ENCODE data around the gene RSKR. TPM values are rescaled to one million over a fixed set of nuclear protein-coding genes. Genes with fewer than 3 reads are reported as not detected.

The RSKR gene
- total RNA-seq, 1 experiment from 2014 or later: 15.7 TPM

DNA sequence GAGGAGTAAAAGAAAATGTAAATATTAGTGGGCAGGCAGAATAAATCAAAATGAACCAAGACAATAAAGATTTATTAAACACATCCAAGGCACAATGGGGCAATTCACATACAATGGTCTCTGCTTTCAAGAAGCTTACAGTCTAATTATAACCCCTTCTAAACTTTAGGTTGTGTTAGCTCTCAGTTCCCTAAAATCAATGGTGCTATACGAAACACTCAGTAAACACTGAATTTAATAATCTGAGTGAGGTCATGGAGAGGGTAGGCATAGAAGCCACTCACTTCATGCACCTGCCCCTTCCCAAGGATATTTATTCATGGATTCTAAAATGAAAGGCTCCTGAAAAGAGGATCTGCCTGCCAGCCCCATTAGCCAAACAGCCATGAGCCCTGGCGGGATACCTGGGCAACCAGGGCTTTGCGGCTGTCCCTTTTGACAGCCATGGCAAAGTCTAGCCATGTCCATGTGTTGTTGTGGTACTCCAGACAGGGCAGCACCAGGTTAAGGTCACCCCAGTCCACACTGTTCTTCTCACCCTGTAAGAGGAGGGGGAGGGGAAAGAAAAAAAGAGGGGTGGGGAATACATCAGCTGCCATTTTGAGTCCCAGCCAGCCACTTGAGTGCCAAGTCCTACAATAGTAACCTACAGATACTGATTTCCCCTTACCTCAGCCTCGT lies 1.4 kb upstream of the RSKR start:
- no peaks in the 10 kb centered on the region for H3K4me1 ChIP-seq
- peaks cover 9% of the 10 kb centered on the region for H3K4me1 Mint-ChIP-seq (ENCODE audit: low read depth, unreplicated experiment)
- no peak overlapping the region for H3K27ac Mint-ChIP-seq (ENCODE audit: unreplicated experiment)
- TF ChIP-seq, protein P1, sequence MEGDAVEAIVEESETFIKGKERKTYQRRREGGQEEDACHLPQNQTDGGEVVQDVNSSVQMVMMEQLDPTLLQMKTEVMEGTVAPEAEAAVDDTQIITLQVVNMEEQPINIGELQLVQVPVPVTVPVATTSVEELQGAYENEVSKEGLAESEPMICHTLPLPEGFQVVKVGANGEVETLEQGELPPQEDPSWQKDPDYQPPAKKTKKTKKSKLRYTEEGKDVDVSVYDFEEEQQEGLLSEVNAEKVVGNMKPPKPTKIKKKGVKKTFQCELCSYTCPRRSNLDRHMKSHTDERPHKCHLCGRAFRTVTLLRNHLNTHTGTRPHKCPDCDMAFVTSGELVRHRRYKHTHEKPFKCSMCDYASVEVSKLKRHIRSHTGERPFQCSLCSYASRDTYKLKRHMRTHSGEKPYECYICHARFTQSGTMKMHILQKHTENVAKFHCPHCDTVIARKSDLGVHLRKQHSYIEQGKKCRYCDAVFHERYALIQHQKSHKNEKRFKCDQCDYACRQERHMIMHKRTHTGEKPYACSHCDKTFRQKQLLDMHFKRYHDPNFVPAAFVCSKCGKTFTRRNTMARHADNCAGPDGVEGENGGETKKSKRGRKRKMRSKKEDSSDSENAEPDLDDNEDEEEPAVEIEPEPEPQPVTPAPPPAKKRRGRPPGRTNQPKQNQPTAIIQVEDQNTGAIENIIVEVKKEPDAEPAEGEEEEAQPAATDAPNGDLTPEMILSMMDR (IDR thresholded peaks at IDR 0.05; ENCODE audit: insufficient read depth in 1 of 2, low read depth in 1 of 2, low read length in 1 of 2, severe bottlenecking in 1 of 2, unreplicated experiment in 1 of 2): no peak
- BruUV-seq (replicated peaks): no TSS peak
- no peaks in the 10 kb centered on the region for H3K27me3 ChIP-seq (replicated peaks; ENCODE audit: control insufficient read depth, insufficient read depth, low read length)
- H3K9me3 ChIP-seq: no peaks in the 10 kb centered on the region
- H3K4me3 Mint-ChIP-seq (ENCODE audit: unreplicated experiment): no peak overlapping the region
- ChIA-PET POLR2A (no interaction called here), CTCF (no interaction called here)
- peaks cover 67% of the 10 kb centered on the region for H3K36me3 Mint-ChIP-seq (ENCODE audit: insufficient read depth, unreplicated experiment)
- no peaks in the 10 kb centered on the region for H3K9me3 Mint-ChIP-seq (ENCODE audit: unreplicated experiment)
- intact Hi-C loops (cut with micrococcal nuclease; ENCODE audit: unreplicated experiment): no loop called here
- no peaks in the 10 kb centered on the region for H3K27me3 Mint-ChIP-seq (ENCODE audit: insufficient read depth, unreplicated experiment)
- no peak overlapping the region for H3K4me3 ChIP-seq (ENCODE audit: low read depth, low read length)
- DNase-seq: no peak
- H3K36me3 ChIP-seq (ENCODE audit: control insufficient read depth, insufficient read depth, low read length): peaks cover 5% of the 10 kb centered on the region; the same call in 1 of the 2 replicates

DNA sequence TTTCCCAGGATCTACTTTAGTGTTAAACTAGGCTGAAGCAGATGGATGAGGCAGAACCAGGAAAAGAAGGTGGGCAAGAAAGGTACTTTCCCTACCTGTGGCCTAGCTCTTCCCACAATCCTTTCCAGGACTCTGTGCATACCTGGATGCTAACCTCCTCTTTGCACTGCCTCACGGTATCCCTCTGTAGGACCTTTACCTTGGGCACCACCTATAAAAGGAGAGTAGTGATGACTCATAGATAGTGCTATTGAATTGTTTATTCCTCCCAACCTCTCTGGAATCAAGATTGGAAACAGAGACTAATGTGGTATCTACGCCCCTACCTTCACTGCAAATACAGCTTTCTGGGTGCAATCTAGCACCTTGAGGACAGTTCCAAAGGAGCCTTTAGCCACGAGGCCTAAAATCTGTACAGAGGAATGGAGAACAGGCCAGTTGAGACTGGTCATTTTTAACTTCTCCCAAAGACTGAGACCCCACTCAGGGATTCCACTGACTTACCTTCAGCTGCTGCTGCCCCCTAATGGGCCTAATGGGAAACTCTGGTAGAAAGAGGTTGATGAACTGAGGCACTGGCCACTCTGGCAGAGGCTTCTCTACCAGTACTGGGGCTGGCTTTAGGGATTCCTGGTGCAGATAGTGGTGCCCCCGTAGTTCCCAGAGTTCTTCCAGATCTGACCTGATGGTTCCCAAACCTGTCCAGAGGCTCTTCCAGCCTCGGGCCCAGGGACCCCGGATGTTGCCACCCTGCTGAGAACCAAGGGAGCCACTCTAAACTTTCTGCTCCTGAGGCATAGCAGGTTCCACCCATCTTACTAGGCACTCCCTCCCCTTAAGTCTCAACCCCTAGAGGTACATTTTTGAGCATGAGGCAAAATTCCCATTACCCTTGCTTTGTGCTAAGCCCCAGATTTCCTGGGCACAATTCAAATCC lies 781 bp downstream of the RSKR start:
- peak; percentile 50 to 66 for DNase-seq
- Histone ChIP-seq H3K4me3 (ENCODE audit: low read depth, low read length) (no peak overlapping the region), H3K9me3 (no peaks in the 10 kb centered on the region), H3K4me1 (no peaks in the 10 kb centered on the region), H3K36me3 (ENCODE audit: control insufficient read depth, insufficient read depth, low read length) (peaks cover 2% of the 10 kb centered on the region; the same call in 1 of the 2 replicates), H3K27me3 (replicated peaks; ENCODE audit: control insufficient read depth, insufficient read depth, low read length) (no peaks in the 10 kb centered on the region)
- intact Hi-C loops (cut with micrococcal nuclease; ENCODE audit: unreplicated experiment): loop anchor here (1.0 to 2.0 kb wide), 2 partner anchors 64 to 119 kb away; no protein-coding TSS in a partner anchor
- no TSS peak for BruUV-seq (replicated peaks)
- Mint-ChIP-seq H3K36me3 (ENCODE audit: insufficient read depth, unreplicated experiment) (peaks cover 53% of the 10 kb centered on the region), H3K27ac (ENCODE audit: unreplicated experiment) (peak overlapping the region; percentile 19), H3K4me1 (ENCODE audit: low read depth, unreplicated experiment) (peaks cover 9% of the 10 kb centered on the region), H3K9me3 (ENCODE audit: unreplicated experiment) (no peaks in the 10 kb centered on the region), H3K27me3 (ENCODE audit: insufficient read depth, unreplicated experiment) (no peaks in the 10 kb centered on the region), H3K4me3 (ENCODE audit: unreplicated experiment) (no peak overlapping the region)
- TF ChIP-seq, protein P1 (IDR thresholded peaks at IDR 0.05; ENCODE audit: insufficient read depth in 1 of 2, low read depth in 1 of 2, low read length in 1 of 2, severe bottlenecking in 1 of 2, unreplicated experiment in 1 of 2): peak; percentile 73 to 80
- ChIA-PET CTCF (interaction anchor here (0.6 to 1.4 kb wide), 3 partner anchors 14 to 724 kb away, joined by 3 read pairs; no protein-coding TSS in a partner anchor), POLR2A (no interaction called here)

DNA sequence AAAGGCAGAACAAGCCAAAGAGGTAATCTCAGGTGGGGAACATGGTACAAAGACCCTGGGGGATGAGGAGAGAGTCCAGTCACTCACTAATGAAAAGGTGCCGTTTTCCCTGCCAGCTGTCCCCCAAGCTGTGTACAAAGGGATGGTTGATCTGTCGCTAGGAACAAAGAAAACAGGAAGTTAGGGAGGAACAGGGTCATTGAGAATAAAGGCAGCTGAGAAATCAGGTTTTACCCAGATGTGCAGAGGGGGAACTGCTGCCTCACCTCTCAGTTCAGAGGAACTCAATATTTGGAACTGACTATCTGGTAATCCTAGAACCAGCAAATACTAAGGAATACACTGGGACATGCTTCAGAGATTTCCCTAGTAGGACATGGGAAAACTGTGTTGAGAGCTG lies 1.5 kb downstream of the RSKR start:
- H3K36me3 ChIP-seq (ENCODE audit: control insufficient read depth, insufficient read depth, low read length): peaks cover 2% of the 10 kb centered on the region; the same call in 1 of the 2 replicates
- H3K4me1 ChIP-seq: no peaks in the 10 kb centered on the region
- H3K9me3 ChIP-seq: no peaks in the 10 kb centered on the region
- no peak overlapping the region for H3K27ac Mint-ChIP-seq (ENCODE audit: unreplicated experiment)
- no peak overlapping the region for H3K4me3 Mint-ChIP-seq (ENCODE audit: unreplicated experiment)
- peaks cover 50% of the 10 kb centered on the region for H3K36me3 Mint-ChIP-seq (ENCODE audit: insufficient read depth, unreplicated experiment)
- no peak for DNase-seq
- H3K9me3 Mint-ChIP-seq (ENCODE audit: unreplicated experiment): no peaks in the 10 kb centered on the region
- H3K4me1 Mint-ChIP-seq (ENCODE audit: low read depth, unreplicated experiment): peaks cover 9% of the 10 kb centered on the region
- ChIA-PET POLR2A (no interaction called here), CTCF (interaction anchor here (0.6 to 1.4 kb wide), 3 partner anchors 13 to 723 kb away, joined by 3 read pairs; no protein-coding TSS in a partner anchor)
- no peaks in the 10 kb centered on the region for H3K27me3 Mint-ChIP-seq (ENCODE audit: insufficient read depth, unreplicated experiment)
- TF ChIP-seq, protein P1 (IDR thresholded peaks at IDR 0.05; ENCODE audit: insufficient read depth in 1 of 2, low read depth in 1 of 2, low read length in 1 of 2, severe bottlenecking in 1 of 2, unreplicated experiment in 1 of 2): no peak
- intact Hi-C loops (cut with micrococcal nuclease; ENCODE audit: unreplicated experiment): loop anchor here (2.0 kb wide), 1 partner anchor 64 kb away; no protein-coding TSS in a partner anchor
- no peak overlapping the region for H3K4me3 ChIP-seq (ENCODE audit: low read depth, low read length)
- H3K27me3 ChIP-seq (replicated peaks; ENCODE audit: control insufficient read depth, insufficient read depth, low read length): no peaks in the 10 kb centered on the region
- BruUV-seq (replicated peaks): no TSS peak

All from Caco-2 (cell line).